ENCODE results near the gene RETN.

The RETN gene

GRCh38 chr19:7661744-7662538, 6.9 kb upstream of the RETN start:
- no peak for DNase-seq

GRCh38 chr19:7662657-7663056, 6.2 kb upstream of the RETN start:
- DNase-seq: no peak

DNA sequence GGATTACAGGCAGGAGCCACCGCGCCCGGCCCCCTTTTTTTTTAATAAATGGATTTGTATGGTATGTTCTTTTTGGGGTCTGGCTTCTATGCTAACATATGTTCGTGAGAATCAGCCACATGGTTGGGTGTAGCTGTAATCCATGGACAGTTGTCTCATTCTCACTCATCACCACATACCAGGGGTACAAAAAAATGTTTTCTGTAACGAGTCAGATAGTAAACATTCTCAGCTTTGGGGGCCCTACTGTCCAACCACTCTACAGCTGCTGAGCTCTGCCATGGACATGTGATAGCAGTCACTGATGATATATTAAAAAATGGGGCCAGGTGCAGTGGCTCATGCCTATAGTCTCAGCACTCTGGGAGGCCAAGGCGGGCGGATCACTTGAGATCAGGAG, 5.1 kb upstream of the RETN start:
- no peak for DNase-seq

GRCh38 chr19:7665076-7665475, 3.8 kb upstream of the RETN start:
- peak; percentile 75 for DNase-seq

- no peak for DNase-seq
Observed at GRCh38 chr19:7669641-7670040, 792 bp downstream of the RETN start.

- DNase-seq: no peak
Observed at GRCh38 chr19:7670150-7670783, 1.4 kb downstream of the RETN start.

DNA sequence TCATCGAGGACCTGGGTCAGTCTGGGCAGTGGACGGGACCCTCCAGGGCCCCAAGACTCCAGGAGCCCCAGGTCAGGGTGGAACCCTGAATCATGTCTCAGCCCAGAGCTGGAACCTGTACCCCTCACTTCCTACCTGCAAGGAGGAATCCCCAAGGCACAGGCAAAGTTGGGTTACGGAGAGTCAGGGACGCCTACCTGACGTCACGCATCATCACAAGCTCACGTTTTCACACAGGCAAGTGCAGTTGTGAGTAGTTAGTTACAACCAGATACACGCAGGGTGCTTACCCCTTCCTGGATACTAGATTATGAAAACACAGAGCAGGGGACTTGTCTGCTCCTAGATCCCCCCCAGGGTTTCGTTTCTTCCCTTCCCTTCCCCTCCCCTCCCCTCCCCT, 1.9 kb downstream of the RETN start:
- no peak for DNase-seq

GRCh38 chr19:7672522-7672921, 3.7 kb downstream of the RETN start:
- DNase-seq: no peak

- DNase-seq: peak; percentile 24
Observed at GRCh38 chr19:7674010-7675005, 5.5 kb downstream of the RETN start.

DNA sequence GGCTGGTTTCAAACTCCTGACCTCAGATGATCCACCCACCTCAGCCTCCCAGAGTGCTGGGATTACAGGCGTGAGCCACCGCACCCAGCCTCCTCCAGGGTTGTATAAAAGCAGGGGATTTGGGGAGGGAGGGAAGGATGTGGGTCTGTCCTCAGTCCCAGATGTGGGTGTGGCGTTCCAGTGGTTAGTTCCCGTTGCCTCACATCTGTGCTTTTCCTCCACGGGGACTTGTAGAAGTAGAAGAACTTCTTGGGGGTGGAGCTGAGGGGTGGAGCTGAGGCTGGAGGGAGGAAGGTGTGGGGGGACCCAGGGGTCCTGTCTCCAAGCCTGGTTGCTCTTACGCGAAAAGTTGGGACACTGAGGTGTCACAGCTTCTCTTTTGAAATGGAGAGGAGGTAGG, 7.5 kb downstream of the RETN start:
- DNase-seq: no peak

GRCh38 chr19:7676854-7677253, 8.0 kb downstream of the RETN start, which contains the start of gene MCEMP1:
Gene MCEMP1 (plus strand): TSS chr19:7677090. CDS start chr19:7677121, 31 bp downstream.
- no peak for DNase-seq

GRCh38 chr19:7677669-7678311, 8.9 kb downstream of the RETN start:
- DNase-seq: no peak

GRCh38 chr19:7678971-7679751, 10.3 kb downstream of the RETN start:
- peak; percentile 12 for DNase-seq

DNA sequence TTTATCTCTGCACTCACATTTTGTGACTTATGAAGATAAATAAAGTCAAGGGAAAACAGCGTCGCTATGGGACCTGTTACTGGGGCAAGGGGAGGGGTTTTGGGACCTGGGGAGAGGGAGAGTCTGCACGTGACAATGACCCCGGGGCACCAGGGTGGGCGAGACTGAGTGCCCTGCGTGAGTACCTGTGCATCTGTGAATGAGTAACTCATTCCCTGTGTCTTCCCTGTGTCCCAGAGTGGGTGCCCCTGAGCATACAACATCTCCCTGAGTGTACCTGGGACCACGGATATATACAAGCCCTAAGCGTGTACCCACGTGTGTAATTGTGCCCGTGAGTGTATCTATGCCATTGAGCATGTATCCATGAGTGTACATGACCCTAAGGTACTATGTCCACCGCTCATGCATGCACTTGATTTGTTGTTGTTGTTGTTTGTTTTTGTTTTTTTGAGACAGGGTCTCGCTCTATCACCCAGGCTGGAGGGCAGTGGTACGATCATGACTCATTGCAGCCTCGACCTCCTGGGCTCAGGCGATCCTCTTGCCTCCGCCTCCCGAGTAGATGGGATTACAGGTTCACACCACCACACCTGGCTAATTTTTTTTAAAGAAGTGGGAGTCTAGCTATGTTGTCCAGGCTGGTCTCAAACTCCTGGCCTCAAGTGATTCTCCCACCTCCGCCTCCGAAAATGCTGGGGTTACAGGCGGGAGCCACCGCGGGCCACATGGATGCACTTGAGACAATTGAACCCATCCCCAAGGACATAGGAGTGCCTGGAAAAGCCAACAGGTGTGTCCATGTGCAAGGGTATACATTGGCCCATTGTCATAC, 11.1 kb downstream of the RETN start:
- no peak for DNase-seq

GRCh38 chr19:7680606-7681339, 11.9 kb downstream of the RETN start, which contains the start of gene TRAPPC5:
Gene TRAPPC5 (plus strand): TSS chr19:7680833. CDS start chr19:7682254, 1,421 bp downstream.
- DNase-seq: peak; percentile 43

DNA sequence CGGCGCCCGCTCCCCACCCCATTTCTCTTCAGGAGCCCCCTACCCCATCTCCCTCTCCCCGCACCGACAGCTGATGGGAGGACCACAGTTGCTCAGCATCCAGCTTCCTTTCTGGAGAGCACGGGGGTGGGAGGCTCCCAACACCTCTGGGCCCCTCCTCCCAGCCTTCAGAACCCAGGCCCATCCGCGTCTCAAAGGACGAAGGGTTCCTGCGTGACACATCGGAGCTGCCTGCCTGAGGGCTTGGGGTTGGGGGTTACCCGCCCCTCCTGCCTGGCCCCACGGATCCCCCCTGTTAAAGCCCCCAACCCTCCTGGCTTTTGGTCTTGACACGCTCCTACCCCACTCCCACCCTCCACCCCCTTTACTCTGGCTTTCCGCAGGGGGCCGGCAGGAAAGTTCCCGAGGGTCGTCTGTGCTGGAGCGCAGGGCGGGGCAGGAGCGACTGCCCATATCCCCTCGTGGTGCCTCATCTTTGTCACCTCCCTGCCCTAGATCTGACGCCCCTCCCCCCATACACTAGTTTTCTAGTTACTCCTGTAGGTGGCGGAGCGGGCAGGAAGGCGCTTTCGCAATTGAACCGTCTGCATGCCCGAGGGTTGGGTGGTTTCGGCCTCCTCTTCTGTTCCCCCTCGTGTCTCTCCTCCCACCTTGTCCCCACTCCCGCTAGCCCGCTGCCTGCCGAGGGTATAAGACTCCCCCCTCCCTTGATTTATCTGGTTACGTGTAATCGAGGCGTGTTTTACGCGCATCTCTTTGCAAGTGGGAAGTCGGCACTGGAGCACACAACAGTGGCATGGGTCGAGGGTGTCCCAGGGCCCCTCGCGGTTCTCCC, 12.7 kb downstream of the RETN start:
- no peak for DNase-seq

GRCh38 chr19:7682175-7682855, 13.5 kb downstream of the RETN start:
- no peak for DNase-seq
